ENCODE measurements around the gene PLCH1. TPM values are rescaled to one million over a fixed set of nuclear protein-coding genes. Genes with fewer than 3 reads are reported as not detected.

Gene PLCH1
- total and polyA plus RNA-seq, 2 of the 8 experiments (the other 6 are each of a cell fraction or from before 2014, with no cell fraction given) = 5.8 to 17.2 TPM

GRCh38 chr3:155747946-155748290 is 3.0 kb upstream of the PLCH1 start (continued):
- no peak for TF ChIP-seq ATF2 (IDR thresholded peaks at IDR 0.05; ENCODE audit: low read length)
- no peak for TF ChIP-seq CBX5 (IDR thresholded peaks at IDR 0.05; ENCODE audit: low read depth, low read length)
- TF ChIP-seq SIRT6 (IDR thresholded peaks at IDR 0.05; ENCODE audit: low read length) = no peak
- TF ChIP-seq NRF1 (IDR thresholded peaks at IDR 0.05; ENCODE audit: low read depth, low read length) = no peak
- TF ChIP-seq KDM1A (IDR thresholded peaks at IDR 0.05; ENCODE audit: borderline replicate concordance, low read length) = no peak
- TF ChIP-seq KDM4A (IDR thresholded peaks at IDR 0.05; ENCODE audit: low read depth, low read length, severe bottlenecking) = no peak

Data from H1 (cell line).